HepG2 (cell line): Measurements from ENCODE around the gene SFTPB. TPM values are rescaled to one million over a fixed set of nuclear protein-coding genes. Genes with fewer than 3 reads are reported as not detected.

Experiments
- ATAC-seq: fragments of 200-7000 bp; cut with Tn5 transposase; 3 replicates; pipeline ENCODE4 v1.9.1; 2020; ENCODE audit warnings: mild to moderate bottlenecking, moderate library complexity
- BruUV-seq: library from RNA; stranded (reverse); fragments of 400-500 nt; replicated peaks from 2 replicates; lab custom pipeline; 2021; lab: Mats Ljungman, UMichigan
- CTCF ChIA-PET: fragments of 300-600 bp; formaldehyde crosslinking; extraction: SDS; loops from one replicate; lab custom pipeline; 2021; ENCODE audit warnings: low total read pairs, inconsistent platforms, low intra/inter-chr PET ratio; lab: Yijun Ruan, JAX
- POLR2A ChIA-PET: fragments of 350-600 bp; sonication (Branson Sonifier 250); formaldehyde crosslinking; loops from one replicate; lab custom pipeline; 2020; ENCODE audit warnings: antibody characterized with exemption, inconsistent platforms; lab: Yijun Ruan, JAX
- DNase-seq: peaks from one replicate; pipeline ENCODE4 v3.0.0-alpha.2; 2015; ENCODE audit warnings: low spot score
- FAIRE-seq: peaks from 3 replicates; lab custom pipeline; 2011; peaks lifted over from hg19 to GRCh38; lab: Jason Lieb, UNC
- H2AFZ ChIP-seq: one replicate; pipeline ENCODE4 v1.6.1; 2011; ENCODE audit warnings: low read length, inconsistent platforms
- H3K27ac ChIP-seq: fragments of 300-600 bp; 3 replicates; pipeline ENCODE4 v1.8.0; 2011; ENCODE audit warnings: mixed run types, mild to moderate bottlenecking, mixed read lengths, low read length, inconsistent platforms; ENCODE audit not compliant: insufficient read depth; ENCODE audit errors: extremely low read length
- H3K27me3 ChIP-seq, 2 experiments: fragments of 200-600 bp in 1 of 2; 2 replicates in 1 of 2; 3 replicates in 1 of 2; pipeline versions ENCODE4 v1.6.0 to v1.8.0; 2011; ENCODE audit warnings: low read length in 2 of 2, mild to moderate bottlenecking in 2 of 2, moderate library complexity in 2 of 2, inconsistent platforms in 1 of 2; ENCODE audit not compliant: insufficient read depth in 2 of 2, control insufficient read depth in 1 of 2
- H3K36me3 ChIP-seq, 2 experiments: fragments of 200-600 bp in 1 of 2; replicated peaks in 1 of 2; 2 replicates in 1 of 2; 3 replicates in 1 of 2; pipeline versions ENCODE4 v1.5.1 to v1.8.0; 2011; ENCODE audit warnings: low read length in 2 of 2, inconsistent platforms in 1 of 2; ENCODE audit not compliant: insufficient read depth in 2 of 2, control insufficient read depth in 1 of 2
- H3K4me1 ChIP-seq: 2 replicates; pipeline ENCODE4 v1.5.1; 2012; ENCODE audit warnings: low read length, inconsistent platforms; ENCODE audit not compliant: insufficient read depth
- H3K4me2 ChIP-seq: 2 replicates; pipeline ENCODE4 v1.6.0; 2011; ENCODE audit warnings: low read depth, low read length, inconsistent platforms
- H3K4me3 ChIP-seq, 3 experiments: fragments of 200-600 bp in 1 of 3; sonication (generic), shearing (Covaris generic) in 1 of 3; replicated peaks in 1 of 3; 2 replicates each; pipeline ENCODE4 v1.5.1; 2011 to 2016; ENCODE audit warnings: low read length in 3 of 3, inconsistent platforms in 2 of 3, low read depth in 2 of 3, mild to moderate bottlenecking in 2 of 3, control low read depth in 1 of 3, mixed read lengths in 1 of 3; ENCODE audit not compliant: insufficient read depth in 1 of 3
- H3K79me2 ChIP-seq: one replicate; pipeline ENCODE4 v1.6.1; 2011; ENCODE audit warnings: low read length, inconsistent platforms; ENCODE audit not compliant: insufficient read depth
- H3K9ac ChIP-seq: 2 replicates; pipeline ENCODE4 v1.6.0; 2011; ENCODE audit warnings: mild to moderate bottlenecking, low read depth, low read length, inconsistent platforms; ENCODE audit not compliant: insufficient read depth
- H3K9me3 ChIP-seq: 2 replicates; pipeline ENCODE4 v1.5.1; 2012; ENCODE audit warnings: mild to moderate bottlenecking, low read length
- H4K20me1 ChIP-seq: 2 replicates; pipeline ENCODE4 v1.6.0; 2011; ENCODE audit warnings: inconsistent platforms, mild to moderate bottlenecking, low read length, moderate library complexity; ENCODE audit not compliant: insufficient read depth
- GTF3A ChIP-seq: sonication (generic); formaldehyde crosslinking; conservative IDR thresholded peaks from 2 replicates; pipeline ENCODE4 v1.4.0; 2020; ENCODE audit warnings: mild to moderate bottlenecking, missing genetic modification reagents
- NFYC ChIP-seq: IDR thresholded peaks from 2 replicates; pipeline ENCODE4 v1.6.1; 2016; ENCODE audit warnings: missing genetic modification reagents, missing compliant biosample characterization
- PHF20 ChIP-seq: sonication (generic); formaldehyde crosslinking; IDR thresholded peaks from 2 replicates; pipeline ENCODE4 v1.5.0; 2020; ENCODE audit warnings: mild to moderate bottlenecking, missing genetic modification reagents
- SETDB1 ChIP-seq: sonication (generic); formaldehyde crosslinking; IDR thresholded peaks from 2 replicates; pipeline ENCODE4 v1.5.1; 2020; ENCODE audit warnings: missing genetic modification reagents, mild to moderate bottlenecking, borderline replicate concordance
- TSC22D2 ChIP-seq: sonication (generic); formaldehyde crosslinking; IDR thresholded peaks from 2 replicates; pipeline ENCODE4 v1.5.1; 2020; ENCODE audit warnings: missing genetic modification reagents, mild to moderate bottlenecking, borderline replicate concordance
- ZNF263 ChIP-seq: sonication (generic); formaldehyde crosslinking; IDR thresholded peaks from 2 replicates; pipeline ENCODE4 v1.4.0; 2020; ENCODE audit warnings: missing genetic modification reagents
- ZNF317 ChIP-seq: sonication (generic); formaldehyde crosslinking; IDR thresholded peaks from 2 replicates; pipeline ENCODE4 v1.5.0; 2020; ENCODE audit warnings: mild to moderate bottlenecking, missing genetic modification reagents
- ZNF660 ChIP-seq: sonication (generic); formaldehyde crosslinking; IDR thresholded peaks from 2 replicates; pipeline ENCODE4 v1.5.1; 2020; ENCODE audit warnings: mild to moderate bottlenecking, low read depth, missing genetic modification reagents, borderline replicate concordance
- WGBS: methylation state at CpG from one replicate; pipeline ENCODE4 v1.1.6; 2017; ENCODE audit warnings: low lambda C conversion rate; 5-methylcytosine and 5-hydroxymethylcytosine counted together
- in situ Hi-C: cut with HindIII; loops from 2 replicates; pipeline ENCODE4 v1.10.0; 2017; ENCODE audit warnings: low pct_unique_long_range_greater_than_20kb; ENCODE audit not compliant: extremely low pct_ligation_motif_present
- intact Hi-C: fragments of 100-400 bp; cut with micrococcal nuclease; formaldehyde crosslinking; loops from one replicate; pipeline ENCODE4 v1.10.0; 2022; ENCODE audit not compliant: unreplicated experiment
- polyA plus RNA-seq, 8 experiments: library from polyadenylated mRNA; depleted of rRNA in 3 of 8; stranded (reverse) in 7 of 8; unstranded in 1 of 8; fragments of >200 nt; fragmentation: Illumina TruSeq in 4 of 8; extraction: Trizol in 4 of 8; gene quantifications; 2 replicates each; pipeline versions ENCODE4 v1.2.1 to v1.2.3, GENCODE V29; 2011 to 2016; ENCODE audit warnings: low read depth in 4 of 8, missing spikeins in 1 of 8, mixed read lengths in 1 of 8; ENCODE audit not compliant: insufficient read depth in 1 of 8
- total RNA-seq, 5 experiments: library from RNA; depleted of rRNA; stranded (reverse); fragments of >200 nt; fragmentation: Illumina TruSeq; extraction: Trizol; gene quantifications; 2 replicates each; pipeline ENCODE4 v1.2.3, GENCODE V29; 2016; ENCODE audit warnings: low read depth in 1 of 5
- TF ChIP-seq, protein P1 (sequence below): sonication (generic); formaldehyde crosslinking; IDR thresholded peaks from 2 replicates; pipeline ENCODE4 v1.8.1; 2022; ENCODE audit warnings: mild to moderate bottlenecking, missing genetic modification reagents
- TF ChIP-seq, protein P2 (sequence below): sonication (generic); formaldehyde crosslinking; IDR thresholded peaks from 2 replicates; pipeline ENCODE4 v1.4.0; 2020; ENCODE audit warnings: mild to moderate bottlenecking, low read depth, missing genetic modification reagents

SFTPB gene
- total and polyA plus RNA-seq, 2 of the 13 experiments (the other 11 are each of a cell fraction or from before 2014, with no cell fraction given), result not detected

DNA sequence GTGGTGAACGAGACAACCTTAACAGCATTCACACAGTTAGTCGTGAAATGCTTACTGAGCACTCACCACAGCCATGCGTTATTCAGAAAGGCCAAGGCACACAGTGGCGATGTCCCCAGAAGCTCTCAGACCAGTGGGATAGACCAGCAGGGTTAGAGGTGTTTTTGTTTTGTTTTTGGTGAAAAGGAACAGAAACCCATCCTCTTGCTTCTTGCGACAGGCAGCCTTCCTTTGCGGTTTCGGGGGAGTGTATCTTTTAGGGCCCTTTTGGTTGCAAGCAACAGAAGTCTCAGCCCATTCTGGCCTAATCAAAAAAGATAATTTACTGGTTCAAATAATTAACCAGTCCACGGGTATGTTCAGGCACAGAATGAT is 30.9 kb upstream of the SFTPB start (continued):
- TF ChIP-seq SETDB1 (CRISPR knock-in tag), result no peak
- no peak for TF ChIP-seq GTF3A (CRISPR knock-in tag)
- TF ChIP-seq, protein P1, sequence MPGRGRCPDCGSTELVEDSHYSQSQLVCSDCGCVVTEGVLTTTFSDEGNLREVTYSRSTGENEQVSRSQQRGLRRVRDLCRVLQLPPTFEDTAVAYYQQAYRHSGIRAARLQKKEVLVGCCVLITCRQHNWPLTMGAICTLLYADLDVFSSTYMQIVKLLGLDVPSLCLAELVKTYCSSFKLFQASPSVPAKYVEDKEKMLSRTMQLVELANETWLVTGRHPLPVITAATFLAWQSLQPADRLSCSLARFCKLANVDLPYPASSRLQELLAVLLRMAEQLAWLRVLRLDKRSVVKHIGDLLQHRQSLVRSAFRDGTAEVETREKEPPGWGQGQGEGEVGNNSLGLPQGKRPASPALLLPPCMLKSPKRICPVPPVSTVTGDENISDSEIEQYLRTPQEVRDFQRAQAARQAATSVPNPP, result no peak
- no peak for TF ChIP-seq ZNF660 (CRISPR knock-in tag)
- TF ChIP-seq PHF20, result no peak
- TF ChIP-seq ZNF317 (CRISPR knock-in tag), result no peak

DNA sequence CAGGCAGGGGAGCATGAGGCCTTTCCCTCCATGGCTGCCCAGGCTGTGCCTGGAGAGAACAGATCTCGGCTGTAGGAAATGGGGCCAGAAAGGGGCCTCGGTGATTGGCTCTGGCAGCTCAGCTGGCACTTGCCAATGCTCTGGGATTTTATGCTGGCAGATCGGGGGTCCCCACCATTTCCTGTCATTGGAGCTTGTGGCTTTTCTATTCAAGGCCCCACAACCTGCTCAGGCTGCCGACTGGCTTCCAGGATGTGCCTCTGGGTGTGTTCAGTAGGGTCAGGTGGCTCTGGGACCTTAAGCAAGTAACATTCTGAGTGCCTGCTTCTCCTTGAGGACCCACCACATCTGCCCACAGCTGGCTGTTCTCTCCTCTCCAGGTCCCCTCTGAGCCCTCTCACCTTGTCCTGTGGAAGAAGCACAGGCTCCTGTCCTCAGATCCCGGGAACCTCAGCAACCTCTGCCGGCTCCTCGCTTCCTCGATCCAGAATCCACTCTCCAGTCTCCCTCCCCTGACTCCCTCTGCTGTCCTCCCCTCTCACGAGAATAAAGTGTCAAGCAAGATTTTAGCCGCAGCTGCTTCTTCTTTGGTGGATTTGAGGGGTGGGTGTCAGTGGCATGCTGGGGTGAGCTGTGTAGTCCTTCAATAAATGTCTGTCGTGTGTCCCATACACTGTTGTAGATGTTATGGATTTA is 30.3 kb upstream of the SFTPB start:
- no peaks in the 10 kb centered on the region for H3K36me3 ChIP-seq
- TF ChIP-seq, protein P2, sequence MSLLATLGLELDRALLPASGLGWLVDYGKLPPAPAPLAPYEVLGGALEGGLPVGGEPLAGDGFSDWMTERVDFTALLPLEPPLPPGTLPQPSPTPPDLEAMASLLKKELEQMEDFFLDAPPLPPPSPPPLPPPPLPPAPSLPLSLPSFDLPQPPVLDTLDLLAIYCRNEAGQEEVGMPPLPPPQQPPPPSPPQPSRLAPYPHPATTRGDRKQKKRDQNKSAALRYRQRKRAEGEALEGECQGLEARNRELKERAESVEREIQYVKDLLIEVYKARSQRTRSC (CRISPR knock-in tag), result no peak
- TF ChIP-seq NFYC (no peak), TSC22D2 (CRISPR knock-in tag) (no peak), ZNF263 (CRISPR knock-in tag) (peak; percentile 64; the same call in 1 of the 2 replicates)
- TF ChIP-seq, all 625 proteins: peak for 1
- Histone ChIP-seq H3K27me3 (peaks cover 11 to 54% of the 10 kb centered on the region in 2 experiments; a peak in 3 of 5 replicates), H3K9me3 (no peaks in the 10 kb centered on the region), H3K4me3 (no peak overlapping the region; a peak in 1 of 6 replicates), H2AFZ (no peak overlapping the region), H3K27ac (no peak overlapping the region), H4K20me1 (no peaks in the 10 kb centered on the region), H3K9ac (no peak overlapping the region), H3K4me1 (no peaks in the 10 kb centered on the region), H3K4me2 (peak overlapping the region; percentile 14; the same call in 1 of the 2 replicates), H3K79me2 (no peaks in the 10 kb centered on the region)
- CTCF ChIA-PET, result no interaction called here
- FAIRE-seq (no peak), DNase-seq (no peak), ATAC-seq (peak; percentile 32)
- 22% methylated on average over 11 of the region's 11 CpGs for WGBS
- no TSS peak for BruUV-seq
- intact Hi-C loops (no loop called here), in situ Hi-C loops (no loop called here)
- POLR2A ChIA-PET, result no interaction called here
